ENCODE measurements around the gene TOX3. TPM values are rescaled to one million over a fixed set of nuclear protein-coding genes. Genes with fewer than 3 reads are reported as not detected.

TOX3 gene
- total and polyA plus RNA-seq, 10 of the 15 experiments (the other 5 are each of a cell fraction or from before 2014, with no cell fraction given): not detected

DNA sequence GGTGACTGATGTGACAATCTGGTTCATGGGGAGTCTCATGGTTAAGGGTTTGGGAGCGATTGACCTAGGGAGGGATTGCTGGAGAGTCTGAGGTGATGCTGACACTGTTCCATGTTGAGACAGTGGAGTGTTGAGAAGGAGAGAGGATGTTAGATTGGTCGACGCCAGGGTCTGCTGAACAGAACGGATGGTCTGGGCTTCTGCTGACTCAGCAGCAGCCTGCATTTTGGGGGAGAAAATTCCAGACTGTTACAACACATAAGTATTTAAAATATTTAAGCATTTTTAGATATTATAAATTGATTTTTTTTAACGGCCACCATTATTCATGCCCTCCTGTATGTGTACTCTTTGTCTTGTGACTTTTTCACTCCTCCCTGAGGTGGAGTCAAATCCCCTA is 107.2 kb downstream of the TOX3 start:
- POLR2A ChIA-PET: no interaction called here
- H3K4me3 ChIP-seq: no peak overlapping the region
- FAIRE-seq (no peak), DNase-seq (ENCODE audit: low read depth, low spot score) (no peak), ATAC-seq (no peak)
- in situ Hi-C loops (cut with MboI): no loop called here
- WGBS (ENCODE audit: insufficient coverage, insufficient replicate concordance, low lambda C conversion rate, missing lambda C conversion rate): 9% methylated on average over 5 of the region's 5 CpGs
- intact Hi-C loops (cut with micrococcal nuclease; ENCODE audit: unreplicated experiment): no loop called here
- no peak overlapping the region for H3K27ac ChIP-seq (ENCODE audit: control insufficient read depth, insufficient read depth)
- H3K9ac ChIP-seq (ENCODE audit: control insufficient read depth, insufficient read depth, low read length): no peak overlapping the region
- H3K9me3 ChIP-seq (replicated peaks; ENCODE audit: control insufficient read depth, insufficient read depth, low read length): no peaks in the 10 kb centered on the region
- SMC1A ChIA-PET (ENCODE audit: uncharacterized antibody, unreplicated experiment): no interaction called here
- RAD21 ChIA-PET (ENCODE audit: unreplicated experiment): no interaction called here
- H2AFZ ChIP-seq (ENCODE audit: control insufficient read depth, low read depth, low read length): no peak overlapping the region
- no peaks in the 10 kb centered on the region for H3K79me2 ChIP-seq (ENCODE audit: control insufficient read depth, insufficient read depth, low read length)
- no peak overlapping the region for H3K4me2 ChIP-seq (ENCODE audit: control insufficient read depth, insufficient read depth)
- TF ChIP-seq EZH2 (IDR thresholded peaks at IDR 0.05; ENCODE audit: borderline replicate concordance, control insufficient read depth, low read depth, low read length) (no peak), NBN (IDR thresholded peaks at IDR 0.05) (no peak), HDGF (IDR thresholded peaks at IDR 0.05) (no peak), E2F8 (IDR thresholded peaks at IDR 0.05; ENCODE audit: low read depth, partially characterized antibody) (no peak), ZNF274 (IDR thresholded peaks at IDR 0.05; ENCODE audit: insufficient read depth, insufficient read length) (no peak), WRNIP1 (IDR thresholded peaks at IDR 0.05; ENCODE audit: borderline replicate concordance, low read depth, low read length) (no peak), SPI1 (IDR thresholded peaks at IDR 0.05; ENCODE audit: borderline replicate concordance, insufficient read depth, low read depth, low read length) (no peak), STAT3 (IDR thresholded peaks at IDR 0.05; ENCODE audit: low read depth, low read length) (no peak), SRF (IDR thresholded peaks at IDR 0.05; ENCODE audit: low read depth in 2 of 2, low read length in 2 of 2) (no peak), PRDM15 (CRISPR knock-in tag; IDR thresholded peaks at IDR 0.05) (no peak), SMC3 (IDR thresholded peaks at IDR 0.05; ENCODE audit: borderline replicate concordance, low read length) (no peak), ZSCAN29 (IDR thresholded peaks at IDR 0.05) (no peak), PML (IDR thresholded peaks at IDR 0.05; ENCODE audit: low read length) (no peak)
- TF ChIP-seq, protein P1, sequence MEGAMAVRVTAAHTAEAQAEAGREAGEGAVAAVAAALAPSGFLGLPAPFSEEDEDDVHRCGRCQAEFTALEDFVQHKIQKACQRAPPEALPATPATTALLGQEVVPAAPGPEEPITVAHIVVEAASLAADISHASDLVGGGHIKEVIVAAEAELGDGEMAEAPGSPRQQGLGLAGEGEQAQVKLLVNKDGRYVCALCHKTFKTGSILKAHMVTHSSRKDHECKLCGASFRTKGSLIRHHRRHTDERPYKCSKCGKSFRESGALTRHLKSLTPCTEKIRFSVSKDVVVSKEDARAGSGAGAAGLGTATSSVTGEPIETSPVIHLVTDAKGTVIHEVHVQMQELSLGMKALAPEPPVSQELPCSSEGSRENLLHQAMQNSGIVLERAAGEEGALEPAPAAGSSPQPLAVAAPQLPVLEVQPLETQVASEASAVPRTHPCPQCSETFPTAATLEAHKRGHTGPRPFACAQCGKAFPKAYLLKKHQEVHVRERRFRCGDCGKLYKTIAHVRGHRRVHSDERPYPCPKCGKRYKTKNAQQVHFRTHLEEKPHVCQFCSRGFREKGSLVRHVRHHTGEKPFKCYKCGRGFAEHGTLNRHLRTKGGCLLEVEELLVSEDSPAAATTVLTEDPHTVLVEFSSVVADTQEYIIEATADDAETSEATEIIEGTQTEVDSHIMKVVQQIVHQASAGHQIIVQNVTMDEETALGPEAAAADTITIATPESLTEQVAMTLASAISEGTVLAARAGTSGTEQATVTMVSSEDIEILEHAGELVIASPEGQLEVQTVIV (IDR thresholded peaks at IDR 0.05; ENCODE audit: borderline replicate concordance, partially characterized antibody): no peak
- TF ChIP-seq, protein P2, sequence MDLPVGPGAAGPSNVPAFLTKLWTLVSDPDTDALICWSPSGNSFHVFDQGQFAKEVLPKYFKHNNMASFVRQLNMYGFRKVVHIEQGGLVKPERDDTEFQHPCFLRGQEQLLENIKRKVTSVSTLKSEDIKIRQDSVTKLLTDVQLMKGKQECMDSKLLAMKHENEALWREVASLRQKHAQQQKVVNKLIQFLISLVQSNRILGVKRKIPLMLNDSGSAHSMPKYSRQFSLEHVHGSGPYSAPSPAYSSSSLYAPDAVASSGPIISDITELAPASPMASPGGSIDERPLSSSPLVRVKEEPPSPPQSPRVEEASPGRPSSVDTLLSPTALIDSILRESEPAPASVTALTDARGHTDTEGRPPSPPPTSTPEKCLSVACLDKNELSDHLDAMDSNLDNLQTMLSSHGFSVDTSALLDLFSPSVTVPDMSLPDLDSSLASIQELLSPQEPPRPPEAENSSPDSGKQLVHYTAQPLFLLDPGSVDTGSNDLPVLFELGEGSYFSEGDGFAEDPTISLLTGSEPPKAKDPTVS (IDR thresholded peaks at IDR 0.05; ENCODE audit: low read depth, low read length): no peak
- CTCF ChIA-PET: no interaction called here
- no peaks in the 10 kb centered on the region for H4K20me1 ChIP-seq (ENCODE audit: control insufficient read depth, insufficient read depth)
- no peaks in the 10 kb centered on the region for H3K4me1 ChIP-seq (ENCODE audit: control insufficient read depth, insufficient read depth, low read length)
- no peaks in the 10 kb centered on the region for H3K27me3 ChIP-seq (replicated peaks in 1 of 2; ENCODE audit: control insufficient read depth in 2 of 2, insufficient read depth in 2 of 2, low read length in 1 of 2)
- BruUV-seq (replicated peaks): no TSS peak
- H3K36me3 ChIP-seq (ENCODE audit: control insufficient read depth in 2 of 2, insufficient read depth in 2 of 2, low read length in 1 of 2): no peaks in the 10 kb centered on the region
